GM19438 (cell line): ENCODE measurements around the gene IGLON5.

ENCODE experiments used
- ATAC-seq: cut with Tn5 transposase; IDR thresholded peaks from one replicate; pipeline ENCODE4 v1.9.1; 2021; ENCODE audit warnings: low read depth; ENCODE audit not compliant: unreplicated experiment

Gene IGLON5

DNA sequence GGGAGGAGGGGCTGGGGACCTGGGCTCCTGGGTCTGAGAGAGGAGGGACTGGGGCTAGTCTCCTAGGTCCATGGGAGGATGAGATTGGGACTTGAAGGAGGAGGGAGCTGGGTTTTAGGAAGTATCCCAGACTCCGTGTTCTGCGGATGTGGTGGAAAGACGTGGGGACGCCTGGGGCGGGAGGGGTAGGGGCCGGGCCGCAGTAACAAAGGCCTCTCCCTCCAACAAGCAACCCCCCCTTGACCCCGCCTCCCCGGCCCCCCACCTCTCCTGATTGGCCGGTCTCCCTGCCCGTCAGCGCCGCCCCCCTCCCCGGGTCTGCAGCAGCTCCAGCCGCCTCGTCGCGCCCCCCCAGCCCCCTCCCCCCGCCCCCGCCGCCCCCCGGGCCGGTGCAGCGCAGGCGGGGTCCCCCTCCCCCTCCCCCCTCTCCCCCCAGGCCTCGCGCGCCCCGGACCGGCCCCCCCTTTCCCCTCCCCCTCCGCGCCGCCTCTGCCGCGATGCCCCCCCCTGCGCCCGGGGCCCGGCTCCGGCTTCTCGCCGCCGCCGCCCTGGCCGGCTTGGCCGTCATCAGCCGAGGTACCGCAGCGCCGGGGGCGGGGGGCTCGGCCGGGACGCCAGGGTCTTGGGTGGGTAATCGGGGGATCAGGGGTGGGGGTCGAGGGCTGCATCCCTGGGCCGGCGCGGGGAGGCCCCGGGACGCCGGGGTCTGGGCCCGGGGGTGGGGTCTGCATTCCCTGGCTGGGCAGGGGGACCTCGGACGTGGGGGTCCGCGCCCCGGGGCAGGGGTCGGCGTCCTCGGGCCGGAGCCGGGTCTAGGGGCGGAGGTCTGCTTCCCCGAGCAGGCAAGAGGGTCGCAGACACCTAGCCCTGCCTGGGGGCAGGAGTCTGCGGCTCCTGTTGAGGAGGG lies at the start of gene IGLON5:
Gene IGLON5, plus strand, starts transcription at position 294 of the 907 bp plus-strand sequence. Its CDS starts 204 bp downstream, at position 498.
- no peak for ATAC-seq

GRCh38 chr19:51263808-51264207 lies 47.6 kb upstream of the IGLON5 start:
- no peak for ATAC-seq

- ATAC-seq = no peak
Measured at GRCh38 chr19:51271067-51271466, 40.4 kb upstream of the IGLON5 start.

DNA sequence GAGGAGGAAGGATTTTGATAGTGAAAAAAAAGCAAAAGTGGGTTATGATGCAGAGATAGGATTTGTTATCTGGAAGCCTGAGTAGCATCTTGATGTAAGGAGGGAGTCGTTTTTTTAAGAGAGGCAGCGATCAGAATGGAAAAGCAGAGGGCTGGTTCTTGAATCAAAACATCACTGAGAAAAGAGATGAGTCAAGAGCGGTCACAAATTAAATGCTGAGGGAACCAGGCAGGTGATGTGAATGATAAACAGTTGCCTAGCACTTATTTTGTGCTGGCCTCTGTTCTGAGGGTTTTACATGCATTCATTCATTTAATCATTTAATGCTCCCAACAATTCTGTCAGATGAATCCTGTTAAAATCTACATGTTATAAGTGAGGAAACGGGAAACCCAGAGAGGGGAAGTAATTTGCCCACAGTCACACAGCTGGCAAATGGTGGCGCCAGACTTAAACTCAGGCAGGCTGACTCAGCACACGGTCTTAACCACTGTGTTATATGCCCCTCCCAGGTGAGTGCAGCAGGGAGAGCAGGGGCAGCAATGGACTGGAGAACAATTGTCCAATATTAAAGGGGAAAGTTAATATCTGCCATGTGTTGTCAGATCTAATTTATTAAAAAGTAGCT lies 39.1 kb upstream of the IGLON5 start:
- ATAC-seq = no peak

DNA sequence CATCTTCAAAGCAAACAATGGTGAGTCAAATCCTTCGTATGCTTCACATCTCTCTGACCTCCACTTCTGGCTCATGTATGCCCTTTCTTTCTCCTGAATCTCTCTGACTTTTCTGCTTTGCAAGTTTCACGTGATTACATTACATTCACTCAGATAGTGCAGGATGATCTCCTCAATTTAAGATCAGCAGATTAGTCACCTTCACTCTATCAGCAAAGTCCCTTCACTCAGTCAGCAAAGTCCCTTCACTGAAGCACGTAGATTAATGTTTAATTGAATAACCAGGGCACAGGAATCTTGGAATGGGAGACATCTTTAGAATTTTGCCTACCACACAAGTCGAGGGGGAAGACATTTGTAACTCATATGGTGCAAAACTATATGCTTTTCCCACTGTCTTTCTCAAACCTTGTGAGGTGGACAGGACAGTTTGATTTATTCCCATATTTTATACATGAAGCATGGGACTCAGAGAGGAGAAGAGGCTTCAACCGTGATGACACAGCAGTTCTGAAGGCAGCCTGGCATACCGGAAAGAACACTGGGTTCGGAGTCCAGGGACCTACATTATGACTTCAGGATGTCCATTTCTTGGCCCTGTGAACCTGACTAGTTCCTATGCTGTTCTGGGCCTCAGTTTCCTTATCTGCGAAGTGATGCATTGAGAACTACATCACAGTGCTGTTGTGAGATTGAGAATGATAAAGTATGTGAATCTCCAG lies 37.2 kb upstream of the IGLON5 start:
- ATAC-seq = no peak

- no peak for ATAC-seq
Measured at GRCh38 chr19:51277112-51277511, 34.3 kb upstream of the IGLON5 start.

GRCh38 chr19:51282335-51282734 lies 29.1 kb upstream of the IGLON5 start:
- ATAC-seq = no peak

DNA sequence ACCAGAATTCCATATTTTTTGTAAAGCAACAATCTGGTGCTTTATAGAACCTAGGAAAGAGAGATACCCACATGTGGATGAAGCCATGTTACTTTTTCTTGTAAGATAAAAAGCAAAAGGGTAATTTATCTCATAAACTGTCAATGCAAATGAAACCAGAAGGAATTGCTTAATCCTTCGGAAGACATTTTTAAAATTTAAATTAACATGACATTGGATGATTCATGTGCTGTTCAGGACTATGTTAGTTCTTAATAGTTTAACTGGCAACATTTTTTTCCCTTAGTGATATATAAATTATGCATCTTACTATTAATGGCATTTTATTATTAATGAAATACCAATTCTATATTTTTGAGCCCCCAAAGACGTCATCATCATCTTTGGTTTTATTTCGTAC lies 25.8 kb upstream of the IGLON5 start:
- no peak for ATAC-seq

GRCh38 chr19:51289635-51290034 lies 21.8 kb upstream of the IGLON5 start:
- no peak for ATAC-seq

- no peak for ATAC-seq
Measured at GRCh38 chr19:51292971-51293370, 18.5 kb upstream of the IGLON5 start.

GRCh38 chr19:51293571-51294210 lies 17.8 kb upstream of the IGLON5 start:
- ATAC-seq = no peak

DNA sequence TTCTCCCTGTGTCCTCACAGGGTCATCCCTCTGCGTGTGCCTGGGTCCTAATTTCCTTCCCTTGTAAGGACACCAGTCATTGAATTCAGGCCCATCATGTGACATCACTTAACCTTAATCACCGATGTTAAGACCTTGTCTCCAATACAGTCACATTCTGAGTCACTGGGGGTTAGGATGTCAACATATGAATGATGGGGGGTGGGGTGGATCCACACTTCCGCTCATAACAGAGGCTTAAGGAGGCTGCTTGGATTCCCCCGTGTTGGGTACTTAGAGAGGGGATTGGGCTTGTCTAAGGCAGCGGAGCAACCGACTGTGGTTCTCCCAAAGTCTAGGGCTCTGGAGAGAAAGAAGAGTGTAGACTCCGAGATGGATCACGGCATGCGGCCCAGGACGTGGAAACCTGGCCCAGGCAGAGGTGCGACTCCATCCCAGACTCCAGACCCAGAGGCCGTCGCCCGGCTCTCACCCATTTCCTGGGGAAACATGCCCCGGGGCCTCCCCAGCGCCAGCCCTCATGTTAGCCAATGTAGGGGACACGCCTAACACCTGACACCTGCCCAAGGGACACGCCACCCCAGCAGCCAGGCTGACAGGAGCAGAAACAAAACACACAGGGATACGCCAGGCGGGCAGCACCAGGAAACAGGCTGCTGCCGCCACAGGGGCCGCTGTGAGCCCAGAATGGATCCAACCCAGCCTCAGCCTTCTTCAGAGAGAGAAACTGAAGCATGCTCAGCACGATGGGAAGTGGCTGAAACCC lies 17.1 kb upstream of the IGLON5 start:
- no peak for ATAC-seq

- no peak for ATAC-seq
Measured at GRCh38 chr19:51294977-51295375, 16.5 kb upstream of the IGLON5 start.

DNA sequence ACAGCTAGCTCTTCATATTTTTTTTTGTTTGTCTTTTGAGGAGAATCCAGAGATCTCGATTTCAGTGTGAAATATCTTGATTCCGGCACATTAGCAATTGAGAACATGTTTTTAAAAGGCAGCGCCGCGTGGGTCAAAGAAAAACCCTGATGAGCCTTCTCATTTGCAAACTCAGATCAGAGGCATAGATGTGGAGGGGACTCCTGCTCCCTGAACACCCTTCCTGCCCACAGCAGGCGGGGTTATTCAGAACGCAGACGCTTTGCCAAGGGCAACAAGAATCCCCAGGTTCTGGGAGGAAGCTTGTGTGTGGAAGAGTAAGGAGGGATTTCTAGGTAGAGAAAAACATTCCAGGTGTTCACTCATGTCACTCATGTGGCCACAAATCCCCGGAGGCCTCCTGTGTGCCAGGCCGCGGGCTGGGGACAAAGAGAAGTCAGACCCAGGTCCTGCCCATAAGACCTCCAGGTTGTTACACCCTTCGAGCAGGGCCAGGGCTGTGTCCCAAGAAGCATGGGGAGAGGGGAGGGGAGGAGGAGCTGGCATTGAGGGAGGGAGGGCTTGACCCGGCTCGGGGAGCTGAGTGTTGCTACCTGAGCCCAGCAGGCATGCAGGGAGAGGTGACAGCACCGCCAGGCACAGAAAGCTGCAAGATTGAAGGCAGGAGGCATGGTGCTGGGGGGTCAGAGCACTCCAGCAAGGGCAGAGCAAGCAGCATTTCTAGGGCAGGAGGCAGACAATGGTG lies 15.9 kb upstream of the IGLON5 start:
- no peak for ATAC-seq

DNA sequence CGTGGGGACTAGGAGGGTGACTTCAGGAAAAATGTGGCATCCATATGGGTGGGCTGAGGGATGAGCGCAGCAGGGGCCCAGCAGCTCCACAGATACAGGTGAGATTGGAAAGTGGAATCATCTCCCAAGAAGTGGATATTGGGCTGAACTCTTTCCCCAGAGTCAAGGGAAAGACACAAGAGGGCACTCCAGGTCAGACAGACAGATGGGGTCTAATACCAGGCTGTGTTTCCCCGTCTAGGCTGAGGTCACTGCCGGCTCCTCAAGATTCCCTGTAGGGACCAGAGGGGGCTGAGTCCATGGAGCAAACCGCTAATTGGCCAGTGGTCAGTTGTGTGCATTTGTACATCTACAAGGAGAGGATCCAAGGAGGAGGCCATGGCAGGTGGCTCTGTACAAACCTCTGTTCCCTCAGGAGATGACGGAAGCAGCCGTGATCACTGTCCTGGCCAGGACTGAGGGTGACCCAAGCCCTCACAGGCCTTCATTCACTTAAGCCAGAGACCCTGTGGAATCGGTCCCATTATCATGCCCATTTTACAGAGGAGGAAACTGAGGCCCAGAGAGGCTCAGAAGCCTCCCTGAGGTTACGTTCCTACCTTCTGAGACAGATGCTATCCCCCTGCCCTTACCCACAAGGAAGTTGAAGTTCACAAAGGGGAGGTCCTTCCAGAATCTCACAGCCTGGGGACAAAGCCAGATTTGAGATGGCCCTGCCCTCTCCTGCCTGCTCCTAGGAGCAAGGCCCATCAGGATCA lies 14.9 kb upstream of the IGLON5 start:
- ATAC-seq = no peak

DNA sequence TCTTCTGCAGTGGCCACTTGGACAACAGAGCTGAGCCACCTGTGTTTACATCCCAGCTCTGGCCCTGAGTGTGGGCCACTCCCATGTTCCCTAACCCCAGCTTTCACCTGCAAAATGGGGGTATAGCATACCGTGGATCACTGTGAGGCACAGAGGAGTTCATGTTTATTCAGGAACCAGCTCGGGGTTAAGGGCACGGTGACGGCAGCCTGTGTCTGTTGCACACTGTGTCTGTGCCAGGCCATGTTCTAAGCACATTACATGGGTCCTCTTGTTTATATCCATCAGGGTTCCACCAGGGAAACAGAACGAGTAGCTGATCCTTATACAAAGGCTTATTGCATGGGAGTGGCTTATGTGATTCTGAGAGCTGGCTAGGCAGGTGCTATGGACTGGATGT lies 14.0 kb upstream of the IGLON5 start:
- no peak for ATAC-seq

GRCh38 chr19:51301266-51301665 lies 10.2 kb upstream of the IGLON5 start:
- no peak for ATAC-seq

DNA sequence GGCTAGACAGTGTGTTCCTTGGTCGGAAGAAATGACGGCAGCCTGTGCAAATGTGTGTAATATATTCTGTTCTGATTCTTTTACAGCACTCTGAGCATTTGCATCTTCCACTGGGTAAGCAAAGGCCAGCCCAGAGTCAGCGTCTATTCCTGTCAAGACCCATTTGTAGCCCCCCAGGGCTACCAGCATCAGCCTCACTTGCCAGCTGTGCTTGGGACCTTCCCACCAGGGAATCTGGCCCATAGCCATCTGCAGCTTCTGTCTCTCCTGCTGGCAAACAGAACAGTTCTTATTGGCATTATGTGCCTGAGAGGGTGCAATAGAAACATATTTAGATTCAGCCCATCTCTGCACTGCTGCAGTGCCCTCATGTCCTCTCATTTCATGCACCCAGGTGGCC lies 6.0 kb upstream of the IGLON5 start:
- ATAC-seq = no peak

- ATAC-seq = no peak
Measured at GRCh38 chr19:51316688-51317087, 5.2 kb downstream of the IGLON5 start.
